ENCODE measurements around the gene SRC.

Gene SRC

DNA sequence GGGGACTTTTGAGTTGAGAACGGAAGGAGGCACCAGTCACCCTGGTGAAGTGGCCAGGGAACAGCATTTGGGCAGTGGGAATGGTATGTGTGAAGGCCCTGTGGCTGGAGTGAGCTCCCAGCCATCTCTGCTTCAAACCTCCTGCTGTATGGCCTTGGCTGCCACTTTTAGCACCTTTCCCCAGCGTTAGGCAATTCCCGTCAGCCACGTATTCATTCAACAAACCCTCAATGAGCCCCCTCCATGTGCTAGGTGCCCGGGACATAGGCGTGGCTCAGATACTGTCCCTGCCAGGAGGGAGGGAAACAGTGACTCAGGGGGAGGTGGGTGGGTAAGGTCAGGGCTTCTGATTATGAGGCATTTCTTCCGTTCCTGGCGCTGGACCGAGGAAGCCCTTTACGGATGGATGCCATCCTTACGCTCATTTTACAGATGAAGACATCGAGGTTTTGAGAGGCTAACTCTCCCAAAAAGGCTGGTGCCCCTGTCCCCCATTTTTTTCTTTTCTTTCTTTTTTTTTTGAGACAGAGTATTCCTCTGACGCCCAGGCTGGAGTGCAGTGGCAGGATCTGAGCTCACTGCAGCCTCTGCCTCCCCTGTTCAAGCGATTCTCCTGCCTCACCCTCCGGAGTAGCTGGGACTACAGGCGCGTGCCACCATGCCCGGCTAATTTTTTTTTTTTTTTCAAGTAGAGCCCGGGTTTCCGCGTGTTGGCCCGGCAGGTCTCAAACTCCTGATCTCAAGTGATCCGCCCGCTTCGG is 37.5 kb downstream of the SRC start:
- no peak overlapping the region for H3K27ac ChIP-seq
- H3K9me3 ChIP-seq = no peaks in the 10 kb centered on the region
- H3K4me1 ChIP-seq (ENCODE audit: control insufficient read depth in 1 of 2, insufficient read depth in 1 of 2, low read depth in 1 of 2, low read length in 1 of 2) = peaks cover 21 to 22% of the 10 kb centered on the region in 2 experiments
- no peaks in the 10 kb centered on the region for H3K36me3 ChIP-seq
- H3K27me3 ChIP-seq = peaks cover 44% of the 10 kb centered on the region
- peak overlapping the region; percentile 65 to 71 for H3K4me3 ChIP-seq (ENCODE audit: low read depth in 1 of 2, low read length in 1 of 2)
- TF ChIP-seq, protein P1, sequence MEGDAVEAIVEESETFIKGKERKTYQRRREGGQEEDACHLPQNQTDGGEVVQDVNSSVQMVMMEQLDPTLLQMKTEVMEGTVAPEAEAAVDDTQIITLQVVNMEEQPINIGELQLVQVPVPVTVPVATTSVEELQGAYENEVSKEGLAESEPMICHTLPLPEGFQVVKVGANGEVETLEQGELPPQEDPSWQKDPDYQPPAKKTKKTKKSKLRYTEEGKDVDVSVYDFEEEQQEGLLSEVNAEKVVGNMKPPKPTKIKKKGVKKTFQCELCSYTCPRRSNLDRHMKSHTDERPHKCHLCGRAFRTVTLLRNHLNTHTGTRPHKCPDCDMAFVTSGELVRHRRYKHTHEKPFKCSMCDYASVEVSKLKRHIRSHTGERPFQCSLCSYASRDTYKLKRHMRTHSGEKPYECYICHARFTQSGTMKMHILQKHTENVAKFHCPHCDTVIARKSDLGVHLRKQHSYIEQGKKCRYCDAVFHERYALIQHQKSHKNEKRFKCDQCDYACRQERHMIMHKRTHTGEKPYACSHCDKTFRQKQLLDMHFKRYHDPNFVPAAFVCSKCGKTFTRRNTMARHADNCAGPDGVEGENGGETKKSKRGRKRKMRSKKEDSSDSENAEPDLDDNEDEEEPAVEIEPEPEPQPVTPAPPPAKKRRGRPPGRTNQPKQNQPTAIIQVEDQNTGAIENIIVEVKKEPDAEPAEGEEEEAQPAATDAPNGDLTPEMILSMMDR (IDR thresholded peaks at IDR 0.05) = no peak

DNA sequence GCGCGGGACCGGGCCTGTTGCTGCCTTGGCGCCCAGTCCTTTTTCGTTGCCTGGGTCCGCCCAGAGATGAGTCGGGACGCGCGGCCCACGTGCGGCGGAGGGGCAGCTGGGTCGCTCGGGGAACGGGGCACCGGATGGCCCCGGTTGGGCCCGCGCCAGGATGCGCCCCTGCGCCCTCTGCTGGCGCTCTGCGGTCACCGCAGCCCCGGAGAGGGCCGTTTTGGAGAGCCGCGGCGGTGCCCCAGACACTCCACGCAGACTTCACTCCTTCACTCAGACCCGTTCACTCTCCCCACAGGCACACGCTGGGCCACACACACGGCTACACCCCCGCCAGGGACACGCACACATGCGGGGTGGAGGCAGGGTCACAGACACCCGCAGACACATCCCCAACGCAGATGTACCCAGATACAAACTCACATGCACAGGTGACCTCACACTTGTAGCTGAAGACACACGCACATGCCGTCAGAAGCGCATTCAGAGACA is 38.8 kb downstream of the SRC start:
- TF ChIP-seq, protein P1 (IDR thresholded peaks at IDR 0.05) = peak; percentile 93
- no peak overlapping the region for H3K27ac ChIP-seq
- no peaks in the 10 kb centered on the region for H3K9me3 ChIP-seq
- no peaks in the 10 kb centered on the region for H3K36me3 ChIP-seq
- H3K4me1 ChIP-seq (ENCODE audit: control insufficient read depth in 1 of 2, insufficient read depth in 1 of 2, low read depth in 1 of 2, low read length in 1 of 2) = peaks cover 9 to 10% of the 10 kb centered on the region in 2 experiments
- peaks cover 44% of the 10 kb centered on the region for H3K27me3 ChIP-seq
- H3K4me3 ChIP-seq (ENCODE audit: low read depth in 1 of 2, low read length in 1 of 2) = peak overlapping the region; percentile 65 to 71

DNA sequence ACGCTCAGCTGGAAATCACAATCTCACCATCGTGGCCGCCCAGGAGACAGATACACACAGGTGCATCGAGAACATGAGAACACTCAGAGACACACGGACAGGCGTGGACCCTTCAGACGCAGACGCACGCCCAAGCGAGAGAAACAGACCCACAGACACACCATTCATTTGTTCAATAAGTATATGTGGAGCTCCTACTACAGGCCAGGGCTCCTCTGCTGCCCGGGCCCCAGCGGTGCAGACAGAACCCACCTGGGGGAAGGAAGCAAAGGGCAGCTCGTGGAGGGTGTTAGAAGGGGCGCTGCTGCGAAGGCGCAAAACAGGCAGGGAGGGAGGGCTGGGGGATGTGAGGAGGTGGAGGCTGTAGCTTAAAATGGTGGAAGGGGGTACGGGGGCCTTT is 39.2 kb downstream of the SRC start:
- TF ChIP-seq, protein P1 (IDR thresholded peaks at IDR 0.05) = no peak
- Histone ChIP-seq H3K9me3 (no peaks in the 10 kb centered on the region), H3K4me1 (ENCODE audit: control insufficient read depth in 1 of 2, insufficient read depth in 1 of 2, low read depth in 1 of 2, low read length in 1 of 2) (peaks cover 8 to 10% of the 10 kb centered on the region in 2 experiments), H3K36me3 (no peaks in the 10 kb centered on the region), H3K27ac (no peak overlapping the region), H3K27me3 (peaks cover 44% of the 10 kb centered on the region), H3K4me3 (ENCODE audit: low read depth in 1 of 2, low read length in 1 of 2) (peak overlapping the region in 1 of 2 experiments; percentile 65)

DNA sequence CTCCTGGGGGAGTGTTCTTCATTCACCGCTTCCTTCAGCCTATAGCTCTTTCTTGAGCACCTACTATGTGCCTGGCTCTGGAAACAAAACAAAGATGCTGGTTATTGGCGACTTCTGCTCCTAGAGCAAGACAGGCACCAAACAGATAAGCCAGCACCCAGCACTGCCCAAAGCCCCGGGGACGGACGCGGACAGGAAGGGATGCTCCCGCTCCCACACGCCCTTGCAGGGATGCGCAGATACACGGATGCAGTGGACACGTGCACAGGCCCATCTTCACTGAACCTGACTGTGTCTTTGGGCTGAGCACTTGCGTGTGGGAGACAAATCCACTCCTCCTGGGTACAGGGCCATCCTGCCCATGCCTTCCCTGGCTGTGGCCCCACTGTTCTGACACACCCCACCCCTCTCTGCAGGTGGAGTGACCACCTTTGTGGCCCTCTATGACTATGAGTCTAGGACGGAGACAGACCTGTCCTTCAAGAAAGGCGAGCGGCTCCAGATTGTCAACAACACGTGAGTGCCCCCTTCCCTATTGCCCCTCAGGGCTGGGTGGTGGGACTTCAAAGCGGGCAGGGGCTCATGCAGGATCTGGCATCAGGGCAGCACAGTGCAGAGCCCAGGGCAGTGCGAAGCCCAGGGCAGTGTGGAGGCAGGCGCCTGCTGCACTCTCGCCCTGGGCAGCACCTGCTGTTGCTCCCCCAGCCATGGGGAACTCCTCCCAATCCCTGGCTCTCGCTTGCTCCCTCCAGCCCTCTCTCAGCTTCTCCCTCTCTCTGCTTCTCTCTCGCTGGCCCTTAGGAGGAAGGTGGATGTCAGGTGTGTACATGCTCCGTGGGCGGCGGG is 39.9 kb downstream of the SRC start:
- Histone ChIP-seq H3K4me1 (ENCODE audit: control insufficient read depth in 1 of 2, insufficient read depth in 1 of 2, low read depth in 1 of 2, low read length in 1 of 2) (peaks cover 8 to 10% of the 10 kb centered on the region in 2 experiments), H3K36me3 (no peaks in the 10 kb centered on the region), H3K27ac (no peak overlapping the region), H3K9me3 (no peaks in the 10 kb centered on the region), H3K27me3 (peaks cover 44% of the 10 kb centered on the region), H3K4me3 (ENCODE audit: low read depth in 1 of 2, low read length in 1 of 2) (no peak overlapping the region)
- TF ChIP-seq, protein P1 (IDR thresholded peaks at IDR 0.05) = no peak

DNA sequence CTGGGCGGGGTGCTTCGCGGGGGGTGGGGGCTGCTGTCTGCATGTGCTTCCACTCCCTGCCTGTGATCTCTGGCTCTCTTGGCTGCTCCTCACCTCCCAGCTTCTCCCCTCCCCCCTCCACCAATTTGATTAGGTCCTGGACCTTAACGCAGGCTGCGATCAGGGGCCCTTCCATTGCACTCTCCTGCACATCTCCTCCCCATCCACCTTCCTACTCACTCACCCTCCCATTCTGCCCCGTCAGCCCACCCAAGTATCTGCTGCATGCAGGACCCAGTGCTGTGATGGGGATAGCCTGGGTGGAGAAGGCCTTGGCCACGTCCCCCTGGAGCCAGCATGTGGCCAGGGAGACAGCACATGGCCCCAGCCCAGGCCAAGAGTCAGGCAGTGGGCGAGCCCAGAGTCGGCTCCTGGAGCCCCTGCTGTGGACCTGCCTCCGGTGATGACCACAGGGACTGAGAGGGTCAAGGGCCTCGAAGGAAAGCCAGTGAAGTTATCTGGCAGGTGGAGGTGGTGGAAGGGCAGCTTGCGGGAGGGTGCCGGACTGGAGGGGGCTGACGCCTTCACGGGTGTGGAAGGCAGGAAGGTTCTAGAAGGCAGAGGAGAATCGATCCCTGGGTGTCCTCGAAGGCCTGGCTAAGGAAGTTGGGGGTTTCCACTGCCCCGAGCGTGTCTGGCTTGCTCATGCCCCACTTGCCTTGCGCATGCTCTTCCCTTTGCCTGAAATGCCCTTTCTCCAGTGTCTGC is 40.7 kb downstream of the SRC start:
- Histone ChIP-seq H3K36me3 (no peaks in the 10 kb centered on the region), H3K4me1 (ENCODE audit: control insufficient read depth in 1 of 2, insufficient read depth in 1 of 2, low read depth in 1 of 2, low read length in 1 of 2) (peaks cover 8 to 10% of the 10 kb centered on the region in 2 experiments), H3K9me3 (no peaks in the 10 kb centered on the region), H3K27me3 (peaks cover 44% of the 10 kb centered on the region), H3K4me3 (ENCODE audit: low read depth in 1 of 2, low read length in 1 of 2) (no peak overlapping the region), H3K27ac (no peak overlapping the region)
- TF ChIP-seq, protein P1 (IDR thresholded peaks at IDR 0.05) = no peak
